ENCODE measurements around the gene C16orf46. TPM values are rescaled to one million over a fixed set of nuclear protein-coding genes. Genes with fewer than 3 reads are reported as not detected.
"Not testable (repeated sequence)": the region's sequence is repeated elsewhere in the genome, so short reads cannot be mapped to it uniquely, and the experiment has no call there.

C16orf46 gene
- total RNA-seq (1 to 10 TPM; 2.1 to 5.4 TPM), polyA plus RNA-seq (ENCODE audit: insufficient read length in 2 of 2) (1 to 10 TPM; 3.4 to 4.4 TPM)
- long read RNA-seq, donor 1, partial matches to known transcripts = 0 of 1 reads
- long read RNA-seq, donor 1, other reads (novel, unspliced or antisense) = 0 of 1 reads
- long read RNA-seq, donor 2, partial matches to known transcripts = 0 of 1 reads
- long read RNA-seq, donor 2, other reads (novel, unspliced or antisense) = 0 of 1 reads
- long read RNA-seq, donor 3, partial matches to known transcripts = 0 of 3 reads
- long read RNA-seq, donor 3, other reads (novel, unspliced or antisense) = 0 of 3 reads
- long read RNA-seq, donor 4, partial matches to known transcripts = 0 of 1 reads
- long read RNA-seq, donor 4, other reads (novel, unspliced or antisense) = 0 of 1 reads

- Histone ChIP-seq H3K27me3 (ENCODE audit: control insufficient read depth, insufficient read depth, low read length) (no peaks in the 10 kb centered on the region), H3K4me3 (ENCODE audit: low read depth, low read length) (peak within 1 kb of the TSS; percentile 96), H3K27ac (ENCODE audit: low read depth, low read length) (peak within 1 kb of the TSS; percentile 99), H3K4me1 (ENCODE audit: control insufficient read depth, insufficient read depth, low read length) (peaks cover 9% of the 10 kb centered on the region), H3K36me3 (ENCODE audit: control insufficient read depth, insufficient read depth, low read length) (no peaks in the 10 kb centered on the region), H3K9me3 (ENCODE audit: control insufficient read depth, insufficient read depth, low read length) (no peaks in the 10 kb centered on the region)
- DNase-seq (ENCODE audit: low read depth in 4 of 6, low spot score in 6 of 6) = peak; percentile 94 to 99 (median 96)
- 10% methylated on average over 57 of the region's 59 CpGs for WGBS (ENCODE audit: insufficient coverage)
Measured at GRCh38 chr16:81077076-81077940, at the start of gene C16orf46. Gene C16orf46, minus strand, starts transcription at chr16:81077238. Its CDS starts 13,283 bp downstream, at chr16:81063955.

- Histone ChIP-seq H3K4me3 (ENCODE audit: low read depth, low read length) (no peak overlapping the region), H3K27me3 (ENCODE audit: control insufficient read depth, insufficient read depth, low read length) (no peaks in the 10 kb centered on the region), H3K27ac (ENCODE audit: low read depth, low read length) (no peak overlapping the region), H3K4me1 (ENCODE audit: control insufficient read depth, insufficient read depth, low read length) (no peaks in the 10 kb centered on the region), H3K9me3 (ENCODE audit: control insufficient read depth, insufficient read depth, low read length) (no peaks in the 10 kb centered on the region), H3K36me3 (ENCODE audit: control insufficient read depth, insufficient read depth, low read length) (no peaks in the 10 kb centered on the region)
- 98% methylated on average over 11 of the region's 17 CpGs for WGBS (ENCODE audit: insufficient coverage)
- no peak for DNase-seq (ENCODE audit: low read depth in 4 of 6, low spot score in 6 of 6)
Measured at GRCh38 chr16:81123092-81123852, 46.2 kb upstream of the C16orf46 start.

- Histone ChIP-seq H3K27me3 (ENCODE audit: control insufficient read depth, insufficient read depth, low read length) (no peaks in the 10 kb centered on the region), H3K27ac (ENCODE audit: low read depth, low read length) (no peak overlapping the region)
- 89% methylated on average over 16 of the region's 16 CpGs for WGBS (ENCODE audit: insufficient coverage)
Measured at GRCh38 chr16:81121474-81121990, 44.5 kb upstream of the C16orf46 start.

GRCh38 chr16:81117436-81117835, 40.4 kb upstream of the C16orf46 start:
- H3K27me3 ChIP-seq (ENCODE audit: control insufficient read depth, insufficient read depth, low read length) = no peaks in the 10 kb centered on the region
- H3K9me3 ChIP-seq (ENCODE audit: control insufficient read depth, insufficient read depth, low read length) = no peaks in the 10 kb centered on the region
- no peak overlapping the region for H3K27ac ChIP-seq (ENCODE audit: low read depth, low read length)
- no peak for DNase-seq (ENCODE audit: low read depth in 4 of 6, low spot score in 6 of 6)
- 72% methylated on average over 10 of the region's 11 CpGs for WGBS (ENCODE audit: insufficient coverage)
- H3K4me1 ChIP-seq (ENCODE audit: control insufficient read depth, insufficient read depth, low read length) = no peaks in the 10 kb centered on the region
- no peak overlapping the region for H3K4me3 ChIP-seq (ENCODE audit: low read depth, low read length)
- H3K36me3 ChIP-seq (ENCODE audit: control insufficient read depth, insufficient read depth, low read length) = no peaks in the 10 kb centered on the region

More at GRCh38 chr16:81121474-81121990, 44.5 kb upstream of the C16orf46 start:
- Histone ChIP-seq H3K4me1 (ENCODE audit: control insufficient read depth, insufficient read depth, low read length) (no peaks in the 10 kb centered on the region), H3K9me3 (ENCODE audit: control insufficient read depth, insufficient read depth, low read length) (no peaks in the 10 kb centered on the region), H3K4me3 (ENCODE audit: low read depth, low read length) (no peak overlapping the region), H3K36me3 (ENCODE audit: control insufficient read depth, insufficient read depth, low read length) (no peaks in the 10 kb centered on the region)
- DNase-seq (ENCODE audit: low read depth in 4 of 6, low spot score in 6 of 6) = no peak

GRCh38 chr16:81116285-81116684, 39.2 kb upstream of the C16orf46 start:
- no peak overlapping the region for H3K27ac ChIP-seq (ENCODE audit: low read depth, low read length)

GRCh38 chr16:81112453-81112852, 35.4 kb upstream of the C16orf46 start:
- no peak overlapping the region for H3K4me3 ChIP-seq (ENCODE audit: low read depth, low read length)
- WGBS (ENCODE audit: insufficient coverage) = 95% methylated on average over 4 of the region's 4 CpGs
- H3K27me3 ChIP-seq (ENCODE audit: control insufficient read depth, insufficient read depth, low read length) = no peaks in the 10 kb centered on the region
- H3K4me1 ChIP-seq (ENCODE audit: control insufficient read depth, insufficient read depth, low read length) = no peaks in the 10 kb centered on the region
- no peak for DNase-seq (ENCODE audit: low read depth in 4 of 6, low spot score in 6 of 6)
- H3K9me3 ChIP-seq (ENCODE audit: control insufficient read depth, insufficient read depth, low read length) = no peaks in the 10 kb centered on the region
- no peaks in the 10 kb centered on the region for H3K36me3 ChIP-seq (ENCODE audit: control insufficient read depth, insufficient read depth, low read length)
- H3K27ac ChIP-seq (ENCODE audit: low read depth, low read length) = no peak overlapping the region

More at GRCh38 chr16:81116285-81116684, 39.2 kb upstream of the C16orf46 start:
- no peak for DNase-seq (ENCODE audit: low read depth in 4 of 6, low spot score in 6 of 6)
- WGBS (ENCODE audit: insufficient coverage) = 96% methylated on average over 7 of the region's 9 CpGs
- Histone ChIP-seq H3K9me3 (ENCODE audit: control insufficient read depth, insufficient read depth, low read length) (no peaks in the 10 kb centered on the region), H3K4me1 (ENCODE audit: control insufficient read depth, insufficient read depth, low read length) (no peaks in the 10 kb centered on the region), H3K36me3 (ENCODE audit: control insufficient read depth, insufficient read depth, low read length) (no peaks in the 10 kb centered on the region), H3K27me3 (ENCODE audit: control insufficient read depth, insufficient read depth, low read length) (no peaks in the 10 kb centered on the region), H3K4me3 (ENCODE audit: low read depth, low read length) (no peak overlapping the region)

GRCh38 chr16:81109274-81109673, 32.2 kb upstream of the C16orf46 start:
- H3K4me1 ChIP-seq (ENCODE audit: control insufficient read depth, insufficient read depth, low read length); H3K27me3 ChIP-seq (ENCODE audit: control insufficient read depth, insufficient read depth, low read length); H3K36me3 ChIP-seq (ENCODE audit: control insufficient read depth, insufficient read depth, low read length); DNase-seq (ENCODE audit: low read depth in 4 of 6, low spot score in 6 of 6); H3K27ac ChIP-seq (ENCODE audit: low read depth, low read length); H3K9me3 ChIP-seq (ENCODE audit: control insufficient read depth, insufficient read depth, low read length); H3K4me3 ChIP-seq (ENCODE audit: low read depth, low read length): not testable (repeated sequence)
- 93% methylated on average over 6 of the region's 6 CpGs for WGBS (ENCODE audit: insufficient coverage)

GRCh38 chr16:81107511-81107910, 30.5 kb upstream of the C16orf46 start:
- H3K27ac ChIP-seq (ENCODE audit: low read depth, low read length) = no peak overlapping the region
- WGBS (ENCODE audit: insufficient coverage) = 86% methylated on average over 7 of the region's 11 CpGs

More at GRCh38 chr16:81107511-81107910, 30.5 kb upstream of the C16orf46 start:
- Histone ChIP-seq H3K36me3 (ENCODE audit: control insufficient read depth, insufficient read depth, low read length) (no peaks in the 10 kb centered on the region), H3K4me1 (ENCODE audit: control insufficient read depth, insufficient read depth, low read length) (no peaks in the 10 kb centered on the region), H3K4me3 (ENCODE audit: low read depth, low read length) (no peak overlapping the region), H3K9me3 (ENCODE audit: control insufficient read depth, insufficient read depth, low read length) (no peaks in the 10 kb centered on the region), H3K27me3 (ENCODE audit: control insufficient read depth, insufficient read depth, low read length) (no peaks in the 10 kb centered on the region)
- no peak for DNase-seq (ENCODE audit: low read depth in 4 of 6, low spot score in 6 of 6)

All from spinal cord (tissue), 10 donors.